NCI-H1092 (cell line): ENCODE data around the gene OR56B4.
"Not testable (repeated sequence)": the region's sequence is repeated elsewhere in the genome, so short reads cannot be mapped to it uniquely, and the experiment has no call there.

Source experiments
- DNase-seq: peaks from one replicate; lab custom pipeline; 2025; lab: John Stamatoyannopoulos, UW

The OR56B4 gene, protein sequence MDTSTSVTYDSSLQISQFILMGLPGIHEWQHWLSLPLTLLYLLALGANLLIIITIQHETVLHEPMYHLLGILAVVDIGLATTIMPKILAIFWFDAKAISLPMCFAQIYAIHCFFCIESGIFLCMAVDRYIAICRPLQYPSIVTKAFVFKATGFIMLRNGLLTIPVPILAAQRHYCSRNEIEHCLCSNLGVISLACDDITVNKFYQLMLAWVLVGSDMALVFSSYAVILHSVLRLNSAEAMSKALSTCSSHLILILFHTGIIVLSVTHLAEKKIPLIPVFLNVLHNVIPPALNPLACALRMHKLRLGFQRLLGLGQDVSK

DNA sequence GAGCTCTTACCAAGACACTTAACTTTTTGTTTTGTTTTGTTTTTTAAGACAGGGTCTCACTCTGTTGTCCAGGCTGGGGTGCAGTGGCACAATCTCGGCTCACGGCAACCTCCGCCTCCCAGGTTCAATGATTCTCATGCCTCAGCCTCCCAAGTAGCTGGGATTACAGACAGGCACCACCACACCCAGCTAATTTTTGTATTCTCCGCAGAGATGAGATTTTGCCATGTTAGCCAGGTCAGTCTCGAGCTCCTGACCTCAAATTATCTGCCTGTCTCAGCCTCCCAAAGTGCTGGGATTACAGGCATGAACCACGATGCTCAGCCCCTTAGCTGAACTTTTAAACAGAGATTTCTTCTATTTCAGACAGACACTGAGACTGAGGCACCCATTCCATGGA is at the start of gene OR56B4:
Gene OR56B4, plus strand, starts transcription at position 301 of the 400 bp plus-strand sequence. Its CDS starts 95 bp downstream, at position 396.
- DNase-seq = not testable (repeated sequence)

DNA sequence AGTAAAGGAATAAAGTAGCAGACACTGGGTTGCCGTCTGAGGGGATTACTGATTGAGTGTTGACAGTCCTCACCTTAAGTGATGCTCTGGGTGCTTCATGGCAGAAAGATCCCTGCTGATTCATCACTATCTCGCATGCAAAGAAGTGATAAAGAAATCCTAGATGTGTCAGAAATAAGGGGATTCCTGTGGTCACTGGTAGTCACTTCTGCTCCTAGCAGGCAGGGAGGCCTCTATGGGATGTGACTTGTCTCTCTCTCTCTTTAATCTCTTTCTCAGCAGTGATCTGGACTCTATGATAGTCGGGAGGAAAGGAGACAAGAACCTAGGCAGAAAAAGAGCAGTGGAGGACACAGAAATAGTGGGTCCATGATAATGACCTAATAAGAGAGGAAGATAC is 46.0 kb upstream of the OR56B4 start:
- no peak for DNase-seq

DNA sequence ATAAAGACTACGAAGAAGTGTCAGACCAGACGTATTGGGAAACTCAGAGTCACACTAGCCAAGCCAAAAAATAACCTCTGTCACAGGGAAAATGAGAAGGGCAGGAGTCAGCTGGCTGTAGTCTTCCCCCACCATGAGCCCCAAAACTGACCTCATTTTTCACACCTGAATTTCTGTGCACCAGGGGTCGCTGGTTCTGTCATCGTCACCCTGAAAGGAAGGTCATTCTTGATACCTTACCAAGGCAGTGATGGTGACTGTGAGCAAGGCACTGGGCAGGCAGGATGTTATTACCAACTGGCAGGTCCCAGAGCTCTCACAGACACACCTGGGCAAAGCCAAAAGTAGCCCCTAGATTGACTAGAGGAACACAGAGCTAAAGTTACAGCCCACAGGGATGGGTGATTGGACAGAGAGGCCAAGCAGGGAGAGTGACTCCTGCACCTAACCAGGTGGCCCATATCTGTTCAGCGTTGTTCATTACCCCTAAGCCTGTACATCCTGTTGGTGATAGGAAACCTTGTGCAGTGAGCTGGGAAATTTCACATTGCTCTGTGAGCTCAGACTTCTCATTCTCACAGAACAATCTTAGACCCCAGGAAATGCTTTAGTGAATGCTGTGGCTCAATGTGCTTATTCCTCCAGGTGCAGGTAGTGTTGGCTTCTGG is 44.7 kb upstream of the OR56B4 start:
- DNase-seq = no peak

DNA sequence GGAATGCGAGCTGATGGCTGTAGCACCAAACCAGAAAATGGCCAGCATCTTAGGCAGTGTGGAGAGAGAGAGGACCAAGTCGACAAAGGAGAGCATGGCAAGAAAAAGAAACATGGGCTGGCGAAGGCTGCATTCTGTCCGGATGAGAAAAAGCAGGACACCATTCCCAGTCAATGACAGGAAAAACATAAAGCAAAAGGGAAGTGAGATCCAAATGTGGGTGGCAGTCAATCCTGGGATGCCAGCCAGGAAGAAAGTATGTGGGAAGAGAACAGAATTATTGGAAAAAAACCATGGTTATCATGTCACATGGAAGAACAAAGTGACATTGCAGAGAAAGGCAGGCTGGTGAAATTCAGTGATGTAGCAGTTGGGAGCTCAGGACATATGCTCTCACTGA is 40.0 kb upstream of the OR56B4 start:
- DNase-seq = no peak

DNA sequence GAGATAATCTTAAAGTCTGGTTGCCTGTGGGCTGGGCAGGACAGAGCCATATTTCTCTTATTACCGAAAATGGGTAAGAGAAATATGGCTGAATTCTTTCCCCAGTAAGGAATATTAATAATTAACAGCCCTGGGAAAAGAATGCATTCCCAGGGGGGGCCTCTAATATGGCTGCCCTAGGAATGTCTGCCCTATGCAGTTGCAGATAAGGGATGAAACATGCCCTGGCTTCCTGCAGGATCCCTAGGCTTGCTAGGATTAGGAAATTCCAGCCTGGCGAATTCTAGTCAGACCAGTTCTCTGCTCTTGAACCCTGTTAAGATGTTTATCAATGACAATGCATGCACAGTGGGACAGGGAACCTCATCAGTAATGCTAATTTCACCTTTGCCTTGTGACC is 31.0 kb upstream of the OR56B4 start:
- DNase-seq = not testable (repeated sequence)

DNA sequence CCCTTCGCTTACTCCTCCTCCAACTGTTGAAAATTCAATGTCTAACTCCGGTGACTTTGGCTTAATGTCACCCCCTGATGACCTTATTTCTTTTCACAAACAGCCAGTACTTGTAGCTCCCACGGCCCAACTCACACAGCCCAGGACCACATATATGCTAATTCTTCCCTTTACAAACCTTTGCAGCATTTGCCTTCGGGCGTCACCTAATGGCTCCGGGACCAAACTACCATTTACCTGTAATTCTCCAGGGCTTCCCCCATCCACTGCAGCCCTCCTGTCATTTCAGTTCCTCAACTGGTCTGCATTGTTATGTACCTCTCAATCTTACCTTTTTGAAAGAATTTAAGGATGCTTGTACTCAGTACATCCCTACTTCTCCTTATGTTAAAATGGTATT is 29.8 kb upstream of the OR56B4 start:
- DNase-seq = no peak

DNA sequence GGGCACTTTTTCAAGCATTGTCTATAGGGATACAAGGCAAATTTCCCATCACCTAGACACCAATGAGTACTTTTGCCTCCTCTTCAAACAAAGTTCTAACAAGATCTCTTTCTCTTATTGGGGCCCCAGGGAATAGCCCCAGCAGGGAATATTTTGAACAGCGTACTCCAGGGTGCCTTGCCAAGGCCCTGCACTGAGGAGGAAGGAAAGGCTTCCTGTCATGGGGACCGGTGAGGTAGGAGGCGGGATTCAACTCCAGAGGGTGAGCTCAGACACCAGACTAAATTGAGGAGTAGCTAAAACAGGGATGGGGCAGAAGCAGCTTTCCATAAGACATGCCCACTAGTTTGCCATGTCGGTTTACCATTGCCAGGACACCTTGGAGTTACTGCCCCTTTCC is 28.0 kb upstream of the OR56B4 start:
- no peak for DNase-seq

DNA sequence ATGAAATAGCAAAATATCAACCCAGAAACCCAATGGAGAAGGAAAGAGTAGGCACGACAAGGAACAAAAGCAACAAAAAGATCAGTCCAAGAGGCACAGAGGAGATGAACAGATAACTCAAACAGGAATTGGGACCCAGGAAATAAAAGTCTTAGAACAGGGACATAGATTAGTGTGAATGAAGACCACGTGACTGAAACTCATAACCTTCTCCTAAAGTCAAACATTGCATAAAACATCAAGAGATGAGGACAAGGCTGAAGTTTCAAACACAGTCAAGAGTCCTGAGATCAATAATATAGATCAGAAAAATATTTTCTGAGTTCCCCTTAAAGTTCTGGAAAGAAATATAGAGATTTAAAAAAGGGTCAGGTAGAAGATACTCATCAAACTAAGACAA is 24.4 kb upstream of the OR56B4 start:
- DNase-seq = no peak

DNA sequence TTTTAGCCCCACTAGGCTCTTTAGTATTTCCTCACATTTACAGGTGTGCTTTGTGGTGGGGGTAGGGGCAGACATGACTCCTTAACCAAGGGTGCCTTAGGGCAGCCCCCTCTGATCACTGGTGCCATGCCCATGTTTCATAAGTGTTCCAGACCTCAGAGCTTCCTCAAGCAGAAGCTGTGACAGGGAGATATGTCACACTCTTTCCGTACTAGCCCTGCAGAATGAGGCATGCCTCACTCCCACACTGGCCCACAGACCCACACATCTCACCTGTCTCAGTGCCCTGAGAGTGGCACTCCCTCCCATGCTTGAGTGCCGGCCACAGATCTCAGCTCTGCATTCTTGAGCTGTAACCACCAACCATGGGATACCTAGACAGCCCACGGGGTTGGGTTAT is 22.9 kb upstream of the OR56B4 start:
- DNase-seq = no peak

DNA sequence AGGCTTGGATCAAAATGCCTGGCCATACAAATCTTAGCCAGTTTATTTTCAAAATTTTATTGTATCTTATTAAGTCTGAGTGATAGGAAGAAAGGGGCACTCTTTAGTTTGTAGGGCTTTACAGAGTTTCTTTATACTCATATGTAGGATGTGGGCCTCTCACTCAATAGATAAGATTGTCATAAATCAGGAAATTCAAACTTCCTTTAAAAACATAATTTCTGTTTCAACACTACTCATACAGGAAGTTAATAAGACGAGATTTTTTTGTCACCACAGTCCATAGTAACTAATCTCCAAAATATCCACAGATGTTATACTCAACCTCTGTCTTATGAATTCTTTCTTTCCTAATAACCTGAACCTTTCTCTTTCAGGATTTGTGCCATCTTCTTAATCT is 13.3 kb upstream of the OR56B4 start:
- DNase-seq = no peak

DNA sequence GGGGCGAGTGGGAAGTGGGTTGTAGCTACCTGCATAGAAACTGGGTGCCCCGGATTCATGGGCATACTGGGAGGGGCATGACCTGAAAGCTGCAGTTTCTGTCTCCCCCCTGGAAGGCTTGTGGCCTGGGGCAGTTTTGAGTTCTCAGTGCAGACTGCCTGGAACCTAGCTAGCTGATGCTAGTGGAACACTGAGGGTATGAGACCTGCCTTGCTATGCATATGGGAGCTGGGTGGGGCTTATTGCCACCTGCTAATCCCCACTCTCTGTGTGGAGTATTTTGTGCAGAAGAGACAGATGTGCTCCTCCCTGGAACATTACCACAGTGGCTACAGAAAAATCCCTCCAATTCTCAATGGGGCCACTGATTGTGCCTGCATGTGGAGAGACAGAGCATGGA is 11.7 kb upstream of the OR56B4 start:
- no peak for DNase-seq

DNA sequence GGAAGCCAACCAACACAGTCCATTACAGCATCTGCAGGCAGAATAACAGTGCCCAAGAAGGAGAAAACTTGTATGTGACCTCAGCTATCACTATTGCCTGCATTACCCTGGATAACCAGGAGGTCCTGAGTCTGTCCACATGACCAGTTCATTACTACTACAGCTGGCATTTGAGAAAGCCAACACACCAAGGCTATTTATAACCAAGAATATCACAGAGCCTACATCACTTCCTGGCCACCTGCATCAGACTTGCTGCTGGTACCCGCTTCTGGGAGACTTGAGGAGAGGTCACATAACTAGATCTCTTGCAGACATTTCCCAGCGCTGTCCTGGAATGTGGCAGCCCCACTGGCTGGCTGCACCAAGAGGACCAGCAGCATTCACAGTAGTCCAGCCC is 11.1 kb upstream of the OR56B4 start:
- no peak for DNase-seq

DNA sequence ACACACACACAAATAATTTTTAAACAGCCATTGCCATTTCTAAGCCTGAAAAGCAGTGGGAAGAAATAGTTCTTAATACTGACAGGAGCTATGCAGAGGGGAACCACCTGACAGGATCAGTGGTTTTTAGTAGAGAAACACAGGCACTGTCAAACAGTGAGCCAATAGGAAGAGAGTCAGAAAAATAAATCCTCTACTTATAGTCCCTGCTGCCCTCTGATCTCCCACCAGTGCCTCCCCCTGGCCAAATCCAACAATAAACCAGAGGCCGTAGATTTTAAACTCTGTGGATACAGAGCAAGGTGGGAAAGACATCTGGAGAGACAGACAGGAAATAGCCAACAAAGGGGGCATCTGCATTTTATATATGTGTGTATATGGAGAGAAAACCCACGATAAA is 7.9 kb upstream of the OR56B4 start:
- DNase-seq = no peak

DNA sequence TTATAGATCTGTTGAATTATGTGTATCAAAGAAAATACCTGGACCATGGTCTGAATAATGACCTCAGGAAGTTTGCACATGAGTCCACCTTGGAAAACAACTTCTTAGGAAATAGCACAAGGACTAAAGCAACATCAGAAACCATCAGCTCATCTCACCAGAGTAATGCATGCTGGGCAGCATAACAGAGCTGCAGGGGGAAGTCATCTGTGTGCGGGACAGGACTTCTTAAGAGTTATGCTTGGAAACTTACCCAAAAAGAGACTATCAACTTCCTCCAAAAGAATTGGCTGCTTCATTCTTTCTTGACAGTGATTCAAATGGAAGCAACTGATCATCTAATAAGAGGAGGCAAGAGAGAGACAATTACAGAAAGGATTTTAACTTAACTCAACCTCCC is 2.5 kb downstream of the OR56B4 start:
- no peak for DNase-seq

DNA sequence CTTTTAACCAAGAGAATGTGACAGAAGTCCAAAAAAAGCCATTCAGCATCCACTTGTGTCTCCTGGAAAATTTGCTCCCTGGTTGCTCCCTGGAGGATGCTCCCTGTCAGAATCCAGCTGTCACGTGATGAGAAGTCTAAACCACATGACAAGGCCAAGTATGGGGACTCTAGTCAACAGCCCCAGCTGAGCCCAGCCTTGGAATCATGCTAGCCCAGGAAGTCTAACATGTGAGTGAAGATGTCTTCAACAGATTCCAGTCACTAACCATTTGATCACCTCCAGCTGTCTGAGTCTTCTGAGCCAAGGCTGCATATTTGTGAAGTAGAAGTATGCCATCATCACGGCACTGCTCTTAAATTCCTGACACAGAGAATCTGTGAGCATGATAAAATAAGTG is 4.2 kb downstream of the OR56B4 start:
- no peak for DNase-seq

DNA sequence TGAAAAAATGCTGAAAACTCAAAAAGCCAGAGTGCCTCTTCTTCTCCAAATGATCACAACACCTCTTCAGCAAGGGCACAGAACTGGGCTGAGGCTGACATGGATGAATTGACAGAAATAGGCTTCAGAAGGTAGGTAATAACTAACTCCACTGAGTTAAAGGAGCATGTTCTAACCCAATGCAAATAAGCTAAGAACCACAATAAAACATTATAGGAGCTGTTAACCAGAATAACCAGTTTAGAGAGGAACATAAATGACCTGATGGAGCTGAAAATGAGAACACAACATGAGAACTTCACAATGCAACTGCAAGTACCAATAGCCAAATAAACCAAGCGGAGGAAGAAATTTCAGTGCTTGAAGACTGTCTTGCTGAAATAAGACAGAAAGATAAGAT is 9.2 kb downstream of the OR56B4 start:
- no peak for DNase-seq

DNA sequence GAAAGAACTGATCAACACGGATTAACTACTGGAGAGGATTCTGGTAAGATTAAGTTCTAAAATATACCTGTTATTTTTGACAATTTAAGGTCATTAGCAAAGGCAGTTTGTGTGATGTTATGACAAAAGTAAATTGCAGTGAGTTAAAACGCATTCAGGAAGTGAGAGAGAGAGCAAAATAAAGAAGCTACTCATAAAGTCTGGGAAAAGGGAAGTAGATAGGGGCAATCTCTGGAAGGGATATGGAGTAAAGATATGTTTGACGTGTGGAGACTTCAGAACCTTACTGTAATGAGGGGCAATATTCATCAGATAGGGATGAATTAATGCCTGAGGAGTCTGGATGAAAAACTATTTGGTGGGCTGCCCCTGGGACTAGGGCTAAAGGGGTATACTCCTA is 16.8 kb downstream of the OR56B4 start:
- DNase-seq = no peak

DNA sequence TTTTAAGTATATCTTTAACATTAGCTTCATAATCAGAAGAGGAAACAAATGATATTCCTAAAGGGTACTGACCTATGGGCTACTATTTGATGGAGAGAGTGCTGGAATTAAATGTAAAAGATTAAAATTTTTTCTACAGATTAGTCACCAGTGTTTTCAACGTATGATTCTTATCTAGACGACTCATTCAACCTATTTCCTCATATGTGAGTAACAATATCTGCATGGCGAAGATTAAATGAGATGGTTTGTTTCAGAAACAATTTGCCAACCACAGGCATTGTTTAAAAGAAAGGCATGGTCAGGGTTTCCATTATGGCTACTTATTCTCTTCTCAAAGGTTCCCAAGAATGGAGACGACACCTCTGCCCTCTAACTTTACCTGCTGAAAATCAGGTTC is 20.4 kb downstream of the OR56B4 start:
- no peak for DNase-seq

DNA sequence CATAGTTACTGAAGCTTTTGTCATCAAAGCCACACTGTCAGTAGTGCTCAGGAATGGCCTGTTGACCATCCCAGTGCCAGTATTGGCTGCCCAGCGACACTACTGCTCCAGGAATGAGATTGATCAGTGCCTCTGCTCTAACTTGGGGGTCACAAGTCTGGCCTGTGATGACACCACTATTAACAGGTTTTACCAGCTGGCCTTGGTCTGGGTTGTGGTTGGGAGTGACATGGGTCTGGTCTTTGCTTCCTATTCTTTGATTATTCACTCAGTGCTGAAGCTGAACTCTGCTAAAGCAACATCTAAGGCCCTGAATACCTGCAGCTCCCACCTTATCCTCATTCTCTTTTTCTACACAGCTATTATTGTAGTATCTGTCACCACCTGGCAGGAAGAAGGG is 21.5 kb downstream of the OR56B4 start:
- DNase-seq = no peak

DNA sequence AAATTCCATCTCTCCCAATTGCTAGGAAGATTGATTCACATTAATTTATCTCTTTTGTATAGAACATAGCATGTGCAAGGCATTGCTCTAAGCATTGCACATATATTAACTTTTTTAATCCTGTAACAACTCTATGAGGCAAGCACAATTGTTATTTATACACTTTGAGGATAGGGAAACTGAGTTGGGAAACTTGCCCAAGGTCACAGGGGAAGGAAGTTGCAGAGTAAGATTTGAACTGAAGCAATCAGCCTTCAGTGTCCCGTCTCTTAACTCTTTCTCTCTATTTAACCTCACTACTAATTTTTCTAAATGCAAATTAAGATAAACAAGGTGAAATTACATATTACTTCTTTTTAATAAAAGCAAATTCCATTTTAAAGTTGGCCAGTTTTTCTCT is 22.2 kb downstream of the OR56B4 start:
- DNase-seq = no peak

DNA sequence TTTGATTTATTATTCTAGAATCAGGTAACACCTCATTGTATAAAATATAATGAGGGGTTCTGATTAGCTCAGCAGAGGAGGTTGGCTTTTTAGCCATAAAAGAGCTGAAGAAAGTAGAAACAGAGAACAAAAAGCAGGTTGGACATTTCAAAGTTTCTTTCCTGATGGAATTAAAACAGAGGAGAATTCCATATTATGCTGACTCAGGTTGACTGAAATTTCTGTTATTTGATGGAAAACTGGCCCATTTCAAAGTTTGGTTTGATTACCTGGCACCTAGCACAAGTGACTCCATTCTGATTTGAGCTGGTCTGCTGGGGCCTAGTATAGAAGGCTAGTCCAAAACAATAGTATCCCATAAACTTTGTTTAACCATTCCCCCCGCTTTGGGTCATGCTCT is 24.9 kb downstream of the OR56B4 start:
- DNase-seq = no peak

DNA sequence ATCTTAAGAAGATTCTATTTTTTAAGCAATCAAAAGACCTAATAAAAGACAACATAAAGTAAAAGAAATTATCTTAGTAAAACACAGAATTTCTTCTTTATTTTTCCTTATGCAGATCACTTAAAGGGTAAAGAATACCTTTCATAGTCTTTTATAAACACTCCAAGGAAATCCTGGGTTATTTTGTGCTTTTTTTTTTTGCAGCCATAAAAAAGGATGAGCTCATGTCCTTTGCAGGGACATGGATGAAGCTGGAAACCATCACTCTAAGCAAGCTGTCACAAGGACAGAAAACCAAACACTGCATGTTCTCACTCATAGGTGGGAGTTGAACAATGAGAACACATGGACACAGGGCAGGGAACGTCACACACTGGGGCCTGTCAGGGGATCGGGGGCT is 28.5 kb downstream of the OR56B4 start:
- not testable (repeated sequence) for DNase-seq

DNA sequence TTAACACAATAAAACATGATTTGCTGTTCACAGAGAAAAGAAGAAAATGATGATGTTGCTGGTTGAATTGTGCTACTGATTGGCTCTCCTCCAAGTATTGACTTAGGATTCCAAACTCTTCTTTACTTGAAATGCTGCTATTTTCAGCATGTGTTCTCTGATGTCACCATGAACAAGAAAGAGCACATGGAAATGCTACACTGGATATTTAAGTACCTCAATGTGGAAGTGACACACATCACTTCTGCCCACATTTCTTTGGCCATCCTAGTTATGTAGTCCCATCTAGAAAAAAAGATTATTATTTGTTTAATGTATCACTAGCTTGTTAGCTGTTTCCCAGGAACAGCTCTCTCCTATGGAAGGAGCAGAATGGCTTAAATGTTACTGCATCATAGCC is 35.5 kb downstream of the OR56B4 start:
- no peak for DNase-seq

DNA sequence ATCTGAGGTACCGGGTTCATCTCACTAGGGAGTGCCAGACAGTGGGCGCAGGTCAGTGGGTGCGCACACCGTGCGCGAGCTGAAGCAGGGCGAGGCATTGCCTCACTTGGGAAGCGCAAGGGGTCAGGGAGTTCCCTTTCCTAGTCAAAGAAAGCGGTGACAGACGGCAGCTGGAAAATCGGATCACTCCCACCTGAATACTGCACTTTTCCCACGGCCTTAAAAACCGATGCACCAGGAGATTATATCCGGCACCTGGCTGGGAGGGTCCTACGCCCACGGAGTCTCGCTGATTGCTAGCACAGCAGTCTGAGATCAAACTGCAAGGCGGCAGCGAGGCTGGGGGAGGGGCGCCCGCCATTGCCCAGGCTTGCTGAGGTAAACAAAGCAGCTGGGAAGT is 36.3 kb downstream of the OR56B4 start:
- DNase-seq = not testable (repeated sequence)
